Measurements from ENCODE around the gene FLNC. TPM values are rescaled to one million over a fixed set of nuclear protein-coding genes. Genes with fewer than 3 reads are reported as not detected.

The FLNC gene
- total RNA-seq, 3 donors from 2014 or later = 0.16 to 0.33 (median 0.25) TPM

DNA sequence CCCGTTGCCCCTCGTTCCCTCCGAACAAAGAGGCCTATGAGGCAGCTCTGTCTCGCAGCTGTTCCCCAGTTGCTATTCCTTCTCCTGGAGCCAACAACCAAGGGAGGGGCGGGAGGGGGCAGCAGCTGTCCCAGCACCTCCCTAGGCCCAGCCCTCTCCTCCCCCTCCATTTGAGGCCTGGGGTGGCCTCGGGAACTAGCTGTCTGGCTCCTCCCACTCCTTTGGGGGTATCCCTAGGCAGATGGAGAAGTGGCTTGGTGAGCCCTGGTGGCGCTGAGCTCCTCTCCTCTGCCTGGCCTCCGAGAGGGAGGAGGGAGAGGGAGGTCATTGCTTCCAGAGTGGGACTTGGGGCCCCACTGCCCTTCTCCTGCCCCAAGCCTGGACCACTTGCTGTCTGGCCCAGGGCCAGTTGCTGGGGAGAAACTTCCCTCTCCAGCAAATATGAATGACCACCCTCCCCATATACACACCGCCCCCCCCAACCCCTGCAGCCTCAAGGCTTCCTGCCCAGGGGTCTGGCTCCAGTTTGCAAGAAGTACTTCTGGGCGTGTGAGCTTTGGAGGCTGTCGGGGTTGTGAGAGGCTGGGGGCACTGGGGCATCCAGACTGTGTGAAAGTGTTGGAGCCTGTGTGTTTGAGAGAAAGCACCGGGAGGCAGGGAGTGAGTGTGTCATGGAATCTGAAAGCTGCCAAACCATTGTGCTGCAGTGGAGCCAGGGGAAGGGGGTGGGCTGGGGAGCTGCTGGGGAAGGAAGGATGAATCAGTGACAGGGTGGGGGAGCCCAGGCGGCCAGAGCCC, 3.1 kb downstream of the FLNC start:
- Mint-ChIP-seq H3K4me1 (ENCODE audit: low read depth) (peaks cover 12% of the 10 kb centered on the region), H3K36me3 (ENCODE audit: insufficient read depth) (no peaks in the 10 kb centered on the region), H3K4me3 (no peak overlapping the region), H3K9me3 (no peaks in the 10 kb centered on the region), H3K27me3 (ENCODE audit: low read depth) (peaks cover 30% of the 10 kb centered on the region)
- ATAC-seq (no peak), DNase-seq (no peak)

DNA sequence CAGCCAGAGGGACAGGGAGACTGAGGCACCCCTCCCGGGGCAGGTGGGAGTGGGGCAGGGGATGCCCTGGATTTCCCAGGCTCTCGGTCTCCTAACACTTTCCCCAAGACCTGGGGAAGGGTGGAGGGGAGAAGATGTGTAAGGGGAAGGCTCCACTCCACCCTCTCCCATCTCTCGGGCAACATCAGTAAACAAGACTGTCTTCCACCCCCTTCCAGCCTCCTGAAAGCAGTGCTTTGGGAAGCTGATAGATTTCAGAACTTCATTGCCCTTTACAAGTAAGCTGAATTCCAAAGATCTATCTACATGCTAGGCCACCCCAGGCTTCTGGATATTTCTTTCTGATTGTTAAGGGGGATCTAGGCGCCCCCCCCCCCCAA, 3.7 kb downstream of the FLNC start:
- Mint-ChIP-seq H3K9me3 (no peaks in the 10 kb centered on the region), H3K36me3 (ENCODE audit: insufficient read depth) (no peaks in the 10 kb centered on the region), H3K27me3 (ENCODE audit: low read depth) (peaks cover 24% of the 10 kb centered on the region), H3K4me3 (no peak overlapping the region), H3K4me1 (ENCODE audit: low read depth) (peaks cover 12% of the 10 kb centered on the region)
- ATAC-seq (no peak), DNase-seq (no peak)

DNA sequence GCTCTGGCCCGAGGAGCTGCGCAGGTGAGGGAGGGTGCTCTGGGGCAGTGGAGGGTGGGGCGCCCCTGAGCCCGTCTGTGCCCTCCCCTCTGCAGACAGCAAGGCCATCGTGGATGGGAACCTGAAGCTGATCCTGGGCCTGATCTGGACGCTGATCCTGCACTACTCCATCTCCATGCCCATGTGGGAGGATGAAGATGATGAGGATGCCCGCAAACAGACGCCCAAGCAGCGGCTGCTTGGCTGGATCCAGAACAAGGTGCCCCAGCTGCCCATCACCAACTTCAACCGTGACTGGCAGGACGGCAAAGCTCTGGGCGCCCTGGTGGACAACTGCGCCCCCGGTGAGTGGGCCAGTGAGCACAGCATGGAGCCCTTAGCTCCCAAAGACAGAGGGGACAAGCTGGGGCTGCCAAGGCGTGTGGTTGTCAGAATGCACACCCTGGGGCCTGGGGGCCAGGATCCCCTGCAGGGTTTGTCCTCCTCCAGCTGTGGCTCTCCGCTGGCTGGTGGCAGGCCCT, 5.1 kb downstream of the FLNC start:
- ATAC-seq (no peak), DNase-seq (no peak)
- H3K4me3 Mint-ChIP-seq = no peak overlapping the region
- H3K27me3 Mint-ChIP-seq (ENCODE audit: low read depth) = peaks cover 15% of the 10 kb centered on the region
- H3K9me3 Mint-ChIP-seq = no peaks in the 10 kb centered on the region
- H3K4me1 Mint-ChIP-seq (ENCODE audit: low read depth) = peaks cover 5% of the 10 kb centered on the region
- no peaks in the 10 kb centered on the region for H3K36me3 Mint-ChIP-seq (ENCODE audit: insufficient read depth)

DNA sequence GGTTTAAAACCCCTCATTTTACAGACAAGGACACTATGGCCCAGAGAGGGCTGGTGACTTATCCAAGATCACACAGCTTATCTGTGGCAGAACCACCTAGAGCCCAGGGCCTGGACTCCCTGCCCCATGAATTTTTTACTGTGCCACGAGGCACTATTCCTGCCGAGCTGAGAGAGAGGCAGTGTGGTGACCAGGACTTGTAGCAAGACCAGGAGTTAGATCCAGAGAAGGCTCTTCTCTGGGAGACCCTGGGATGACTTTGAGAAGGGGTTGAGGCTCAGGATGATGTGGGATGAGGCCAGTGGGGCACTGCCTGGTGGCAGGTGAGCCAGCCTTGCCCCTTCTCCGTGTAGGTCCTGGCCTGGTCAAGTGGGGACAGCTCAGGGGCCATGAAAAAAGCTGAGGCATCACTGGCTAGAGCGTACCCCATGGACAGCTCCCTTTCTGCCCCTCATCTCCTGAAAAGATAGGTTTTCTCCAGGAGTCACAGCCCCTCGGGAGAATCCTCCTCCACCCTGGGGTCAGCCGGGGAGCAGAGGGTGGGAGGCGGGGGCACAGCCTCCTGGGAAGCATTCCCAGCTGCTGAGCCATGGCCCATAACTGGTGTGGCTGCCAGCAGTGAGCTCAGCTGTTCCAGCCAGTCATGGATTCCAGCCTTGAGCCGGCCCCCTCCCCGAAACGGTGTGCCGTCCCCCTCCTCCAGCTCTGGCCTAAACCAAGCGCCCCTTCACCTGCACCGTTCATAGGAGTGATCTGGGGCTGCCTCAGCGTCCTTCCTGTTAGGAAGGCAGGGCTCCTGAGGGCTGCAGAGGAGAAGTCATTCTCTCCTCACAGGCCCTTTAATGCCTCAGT, 5.8 kb downstream of the FLNC start:
- ATAC-seq (no peak), DNase-seq (no peak)
- H3K4me1 Mint-ChIP-seq (ENCODE audit: low read depth) = no peaks in the 10 kb centered on the region
- no peaks in the 10 kb centered on the region for H3K9me3 Mint-ChIP-seq
- peaks cover 10% of the 10 kb centered on the region for H3K27me3 Mint-ChIP-seq (ENCODE audit: low read depth)
- H3K36me3 Mint-ChIP-seq (ENCODE audit: insufficient read depth) = no peaks in the 10 kb centered on the region
- H3K4me3 Mint-ChIP-seq = no peak overlapping the region

DNA sequence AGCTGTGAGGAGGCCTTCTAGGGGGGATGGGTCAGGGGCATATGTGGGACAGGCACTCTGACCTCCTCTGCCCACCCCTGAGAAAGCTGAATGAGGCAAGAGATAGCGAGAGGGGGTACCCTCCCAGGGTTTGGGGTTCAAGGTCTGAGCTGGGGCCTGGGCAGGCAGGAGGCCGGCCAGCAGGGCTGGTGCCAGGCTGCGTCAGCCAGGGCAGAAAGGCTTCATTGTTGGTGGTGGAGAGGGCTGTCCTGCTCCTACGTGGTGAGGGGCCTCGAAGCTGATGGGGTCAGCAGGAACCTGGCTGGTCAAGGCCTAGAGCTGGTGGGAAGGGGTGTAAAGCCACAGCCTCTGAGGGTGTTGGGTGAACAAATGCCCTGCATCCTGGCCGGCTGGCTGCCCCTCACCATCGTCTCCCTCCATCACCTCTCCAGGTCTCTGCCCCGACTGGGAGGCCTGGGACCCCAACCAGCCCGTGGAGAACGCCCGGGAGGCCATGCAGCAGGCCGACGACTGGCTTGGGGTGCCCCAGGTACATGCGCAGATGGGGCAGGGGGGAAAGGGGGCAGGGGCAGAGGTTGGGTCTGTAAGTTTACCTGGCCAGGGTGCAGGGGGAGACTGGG, 6.6 kb downstream of the FLNC start:
- no peak for DNase-seq
- H3K4me1 Mint-ChIP-seq (ENCODE audit: low read depth) = peaks cover 1% of the 10 kb centered on the region
- H3K36me3 Mint-ChIP-seq (ENCODE audit: insufficient read depth) = no peaks in the 10 kb centered on the region
- ATAC-seq = no peak
- no peak overlapping the region for H3K4me3 Mint-ChIP-seq
- H3K9me3 Mint-ChIP-seq = no peaks in the 10 kb centered on the region
- peaks cover 3% of the 10 kb centered on the region for H3K27me3 Mint-ChIP-seq (ENCODE audit: low read depth)

DNA sequence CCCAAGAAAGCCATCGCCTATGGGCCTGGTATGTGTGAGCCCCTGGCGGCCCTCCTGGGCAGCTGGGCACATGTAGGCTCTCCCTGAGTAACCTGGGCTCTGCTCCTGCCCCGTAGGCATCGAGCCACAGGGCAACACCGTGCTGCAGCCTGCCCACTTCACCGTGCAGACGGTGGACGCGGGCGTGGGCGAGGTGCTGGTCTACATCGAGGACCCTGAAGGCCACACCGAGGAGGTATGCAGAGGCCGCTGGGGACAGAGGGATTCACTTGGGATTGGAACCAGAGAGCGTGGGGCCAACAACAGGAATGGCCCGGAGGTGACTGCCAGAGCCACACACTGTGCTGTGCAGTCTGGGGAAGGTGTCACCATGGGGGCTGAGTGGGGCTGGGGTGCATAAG, 7.3 kb downstream of the FLNC start:
- peaks cover 2% of the 10 kb centered on the region for H3K27me3 Mint-ChIP-seq (ENCODE audit: low read depth)
- ATAC-seq = no peak
- no peaks in the 10 kb centered on the region for H3K36me3 Mint-ChIP-seq (ENCODE audit: insufficient read depth)
- no peaks in the 10 kb centered on the region for H3K9me3 Mint-ChIP-seq
- peaks cover 3% of the 10 kb centered on the region for H3K4me1 Mint-ChIP-seq (ENCODE audit: low read depth)
- H3K4me3 Mint-ChIP-seq = no peak overlapping the region
- no peak for DNase-seq

DNA sequence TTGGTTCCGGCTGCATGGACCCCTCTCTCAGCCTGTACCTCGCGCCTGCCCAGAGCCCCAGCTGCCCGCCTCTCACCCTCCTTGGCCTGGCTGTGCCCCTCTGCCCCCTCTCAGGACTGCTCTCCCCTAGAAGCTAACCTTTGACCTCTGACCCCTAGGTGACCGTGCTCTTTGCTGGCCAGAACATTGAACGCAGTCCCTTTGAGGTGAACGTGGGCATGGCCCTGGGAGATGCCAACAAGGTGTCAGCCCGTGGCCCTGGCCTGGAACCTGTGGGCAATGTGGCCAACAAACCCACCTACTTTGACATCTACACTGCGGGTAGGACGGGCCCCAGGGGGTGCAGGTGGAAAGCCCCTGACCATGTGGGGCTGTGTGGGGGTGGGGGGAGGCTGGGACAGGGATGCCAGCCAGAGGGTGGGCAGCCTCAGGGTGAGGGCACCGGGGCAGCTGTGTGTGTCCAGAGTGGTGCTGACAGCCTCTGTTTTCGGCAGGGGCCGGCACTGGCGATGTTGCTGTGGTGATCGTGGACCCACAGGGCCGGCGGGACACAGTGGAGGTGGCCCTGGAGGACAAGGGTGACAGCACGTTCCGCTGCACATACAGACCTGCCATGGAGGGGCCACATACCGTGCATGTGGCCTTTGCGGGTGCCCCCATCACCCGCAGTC, 8.0 kb downstream of the FLNC start:
- no peaks in the 10 kb centered on the region for H3K9me3 Mint-ChIP-seq
- H3K4me3 Mint-ChIP-seq = no peak overlapping the region
- DNase-seq = no peak
- no peak for ATAC-seq
- no peaks in the 10 kb centered on the region for H3K36me3 Mint-ChIP-seq (ENCODE audit: insufficient read depth)
- H3K4me1 Mint-ChIP-seq (ENCODE audit: low read depth) = peaks cover 3% of the 10 kb centered on the region
- peaks cover 2% of the 10 kb centered on the region for H3K27me3 Mint-ChIP-seq (ENCODE audit: low read depth)

DNA sequence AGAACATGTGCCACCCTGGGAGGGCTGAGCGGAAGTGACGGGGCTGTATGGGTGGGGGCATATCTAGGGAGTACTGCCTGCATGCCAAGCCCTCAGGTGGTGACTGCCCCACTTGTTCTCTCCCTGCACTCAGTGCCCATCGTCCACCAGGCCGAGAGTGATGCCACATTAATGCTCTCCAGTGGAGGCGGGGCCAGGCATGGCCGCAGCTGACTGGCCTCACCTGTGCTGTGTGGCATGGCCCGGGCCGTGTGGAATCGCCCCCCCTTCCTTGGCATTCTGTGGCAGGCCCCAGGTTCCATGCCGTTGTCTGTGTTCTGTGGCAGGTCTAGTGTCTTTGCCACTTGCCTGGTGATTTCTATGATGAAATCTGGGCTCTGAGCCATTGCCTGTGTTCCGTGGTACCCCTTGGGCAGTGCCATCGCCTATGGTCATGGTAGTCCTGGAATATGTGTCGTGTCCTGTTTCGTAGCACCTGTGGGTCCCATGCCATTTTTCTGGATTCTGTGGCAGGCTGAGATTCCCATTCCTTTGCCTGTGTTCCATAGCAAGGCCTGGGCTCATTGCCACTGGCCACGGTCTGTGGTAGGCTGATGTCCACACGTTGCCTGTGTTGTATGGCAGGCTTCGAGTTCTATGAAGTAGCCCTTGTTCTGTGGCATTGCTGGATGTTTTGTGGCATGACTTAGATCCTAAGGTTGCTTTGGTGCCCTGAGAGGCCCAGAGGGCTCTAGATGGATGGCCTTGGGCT, 8.9 kb downstream of the FLNC start:
- H3K4me3 Mint-ChIP-seq = no peak overlapping the region
- H3K27me3 Mint-ChIP-seq (ENCODE audit: low read depth) = no peaks in the 10 kb centered on the region
- no peaks in the 10 kb centered on the region for H3K36me3 Mint-ChIP-seq (ENCODE audit: insufficient read depth)
- no peaks in the 10 kb centered on the region for H3K9me3 Mint-ChIP-seq
- H3K4me1 Mint-ChIP-seq (ENCODE audit: low read depth) = peaks cover 3% of the 10 kb centered on the region
- DNase-seq = no peak
- no peak for ATAC-seq

DNA sequence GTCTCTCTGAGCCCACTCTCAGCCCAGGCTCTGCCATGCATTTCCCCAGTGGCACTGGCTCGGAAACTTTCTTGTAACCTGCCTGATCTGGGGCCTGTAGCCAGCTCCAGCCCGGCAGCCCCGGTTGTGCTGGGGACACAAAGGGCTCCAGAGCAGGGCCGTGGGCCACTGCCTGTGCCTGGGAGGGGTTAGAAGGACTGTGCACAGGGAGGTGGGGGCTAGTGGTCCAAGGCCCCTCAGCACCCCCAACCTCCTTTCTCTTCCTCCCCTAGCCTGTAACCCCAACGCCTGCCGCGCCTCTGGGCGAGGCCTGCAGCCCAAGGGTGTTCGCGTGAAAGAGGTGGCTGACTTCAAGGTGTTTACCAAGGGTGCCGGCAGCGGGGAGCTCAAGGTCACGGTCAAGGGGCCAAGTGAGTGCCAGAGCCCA, 9.6 kb downstream of the FLNC start:
- no peaks in the 10 kb centered on the region for H3K36me3 Mint-ChIP-seq (ENCODE audit: insufficient read depth)
- ATAC-seq (no peak), DNase-seq (no peak)
- peaks cover 3% of the 10 kb centered on the region for H3K4me1 Mint-ChIP-seq (ENCODE audit: low read depth)
- no peaks in the 10 kb centered on the region for H3K27me3 Mint-ChIP-seq (ENCODE audit: low read depth)
- no peak overlapping the region for H3K4me3 Mint-ChIP-seq
- no peaks in the 10 kb centered on the region for H3K9me3 Mint-ChIP-seq

DNA sequence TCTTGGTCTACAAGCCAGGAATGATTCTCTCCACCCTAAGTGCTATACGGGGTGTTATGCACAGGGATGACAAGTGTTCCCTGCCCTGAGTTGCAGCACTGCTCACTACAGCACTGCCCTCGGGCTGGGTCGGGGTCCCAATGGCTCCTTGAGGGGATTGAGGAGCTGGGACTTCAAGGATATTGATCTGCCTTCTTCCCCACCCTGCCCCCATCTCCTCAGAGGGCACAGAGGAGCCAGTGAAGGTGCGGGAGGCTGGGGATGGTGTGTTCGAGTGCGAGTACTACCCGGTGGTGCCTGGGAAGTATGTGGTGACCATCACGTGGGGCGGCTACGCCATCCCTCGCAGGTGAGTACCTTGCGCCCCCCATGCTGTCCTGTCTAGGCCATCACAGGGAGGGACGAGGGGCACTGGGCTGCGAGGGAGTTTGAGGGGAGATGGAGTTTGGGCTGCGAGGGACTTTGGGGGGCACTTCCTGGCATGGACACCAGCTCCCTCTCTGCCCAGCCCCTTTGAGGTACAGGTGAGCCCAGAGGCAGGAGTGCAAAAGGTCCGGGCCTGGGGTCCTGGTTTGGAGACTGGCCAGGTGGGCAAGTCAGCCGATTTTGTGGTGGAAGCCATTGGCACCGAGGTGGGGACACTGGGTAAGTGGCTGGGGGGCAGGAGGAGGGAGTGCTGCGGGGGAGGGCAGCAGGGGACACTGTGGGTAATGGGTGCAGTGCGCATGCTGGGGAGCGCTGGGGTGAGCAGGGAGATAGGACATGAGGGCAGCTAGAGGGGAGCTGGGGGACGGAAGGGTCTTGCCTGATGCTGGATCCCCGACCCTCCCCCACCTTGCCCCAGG, 10.3 kb downstream of the FLNC start:
- Mint-ChIP-seq H3K9me3 (no peaks in the 10 kb centered on the region), H3K4me1 (ENCODE audit: low read depth) (peaks cover 3% of the 10 kb centered on the region), H3K27me3 (ENCODE audit: low read depth) (no peaks in the 10 kb centered on the region), H3K36me3 (ENCODE audit: insufficient read depth) (no peaks in the 10 kb centered on the region), H3K4me3 (no peak overlapping the region)
- ATAC-seq (no peak), DNase-seq (no peak)

DNA sequence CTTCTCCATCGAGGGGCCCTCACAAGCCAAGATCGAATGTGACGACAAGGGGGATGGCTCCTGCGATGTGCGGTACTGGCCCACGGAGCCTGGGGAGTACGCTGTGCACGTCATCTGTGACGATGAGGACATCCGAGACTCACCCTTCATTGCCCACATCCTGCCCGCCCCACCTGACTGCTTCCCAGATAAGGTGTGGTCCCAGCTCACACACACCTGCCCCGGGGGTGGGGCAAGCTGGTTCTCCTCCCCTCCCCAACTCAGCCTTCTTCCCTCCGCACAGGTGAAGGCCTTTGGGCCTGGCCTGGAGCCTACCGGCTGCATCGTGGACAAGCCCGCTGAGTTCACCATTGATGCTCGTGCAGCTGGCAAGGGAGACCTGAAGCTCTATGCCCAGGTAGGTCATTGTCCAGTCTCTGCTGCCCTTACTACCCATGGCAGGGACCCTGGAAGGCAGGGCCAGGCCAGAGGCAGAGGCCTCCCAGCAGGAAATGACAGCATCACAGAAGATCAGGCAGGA, 11.0 kb downstream of the FLNC start:
- Mint-ChIP-seq H3K27me3 (ENCODE audit: low read depth) (no peaks in the 10 kb centered on the region), H3K4me3 (no peak overlapping the region), H3K36me3 (ENCODE audit: insufficient read depth) (no peaks in the 10 kb centered on the region), H3K4me1 (ENCODE audit: low read depth) (peaks cover 3% of the 10 kb centered on the region), H3K9me3 (no peaks in the 10 kb centered on the region)
- ATAC-seq (no peak), DNase-seq (no peak)

DNA sequence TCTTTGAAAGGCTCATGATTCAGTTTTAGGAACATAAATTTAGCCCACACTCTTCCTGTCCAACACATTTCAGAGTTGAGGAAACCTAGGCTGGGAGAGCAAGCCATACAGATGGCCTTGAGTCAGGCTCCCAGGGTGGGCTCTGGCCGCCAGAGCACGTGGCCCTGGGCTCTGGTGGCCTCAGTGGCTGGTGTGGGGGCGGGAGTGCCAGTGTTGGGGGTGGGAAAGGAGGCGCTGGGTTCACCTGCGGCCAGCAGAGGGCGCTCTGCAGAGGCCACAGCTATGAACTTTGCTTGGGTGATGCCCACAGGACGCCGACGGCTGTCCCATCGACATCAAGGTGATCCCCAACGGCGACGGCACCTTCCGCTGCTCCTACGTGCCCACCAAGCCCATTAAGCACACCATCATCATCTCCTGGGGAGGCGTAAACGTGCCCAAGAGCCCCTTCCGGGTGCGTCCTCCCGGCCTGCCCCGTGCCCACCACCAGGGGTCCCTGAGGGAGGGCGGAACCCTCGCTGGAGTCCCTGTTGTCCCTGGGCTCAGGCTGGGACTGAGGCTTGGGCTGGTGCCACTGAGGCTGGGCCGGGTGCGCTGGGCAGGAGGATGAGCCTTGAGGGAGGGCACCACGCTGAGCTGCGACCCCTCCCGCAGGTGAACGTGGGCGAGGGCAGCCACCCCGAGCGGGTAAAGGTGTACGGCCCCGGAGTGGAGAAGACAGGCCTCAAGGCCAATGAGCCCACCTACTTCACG, 11.9 kb downstream of the FLNC start:
- Mint-ChIP-seq H3K4me1 (ENCODE audit: low read depth) (peaks cover 3% of the 10 kb centered on the region), H3K9me3 (no peaks in the 10 kb centered on the region)

More for the DNA sequence above, 11.9 kb downstream of the FLNC start:
- Mint-ChIP-seq H3K27me3 (ENCODE audit: low read depth) (no peaks in the 10 kb centered on the region), H3K36me3 (ENCODE audit: insufficient read depth) (no peaks in the 10 kb centered on the region), H3K4me3 (no peak overlapping the region)
- peak; percentile 49 for DNase-seq
- ATAC-seq = peak; percentile 66 to 69
